ENCODE measurements around the gene INTS2.
"Not testable (repeated sequence)": the region's sequence is repeated elsewhere in the genome, so short reads cannot be mapped to it uniquely, and the experiment has no call there.

INTS2 gene

DNA sequence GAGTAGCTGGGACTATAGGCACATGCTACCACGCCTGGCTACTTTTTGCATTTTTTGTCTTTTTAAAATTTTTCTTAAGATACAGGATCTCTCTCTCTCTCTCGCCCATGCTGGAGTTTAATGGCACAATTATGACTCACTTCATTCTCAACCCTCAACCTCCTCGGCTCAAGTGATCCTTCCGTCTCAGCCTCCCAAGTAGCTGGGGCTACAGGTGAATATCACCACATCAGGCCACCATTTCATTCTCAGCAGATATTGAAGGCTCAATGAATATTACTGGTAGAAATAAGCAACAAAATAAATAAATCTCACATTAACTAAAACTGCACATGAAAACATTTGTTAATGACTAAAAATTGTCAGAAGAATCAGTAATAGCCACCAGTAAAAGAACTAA lies 106.1 kb downstream of the INTS2 start:
- DNase-seq: no peak

DNA sequence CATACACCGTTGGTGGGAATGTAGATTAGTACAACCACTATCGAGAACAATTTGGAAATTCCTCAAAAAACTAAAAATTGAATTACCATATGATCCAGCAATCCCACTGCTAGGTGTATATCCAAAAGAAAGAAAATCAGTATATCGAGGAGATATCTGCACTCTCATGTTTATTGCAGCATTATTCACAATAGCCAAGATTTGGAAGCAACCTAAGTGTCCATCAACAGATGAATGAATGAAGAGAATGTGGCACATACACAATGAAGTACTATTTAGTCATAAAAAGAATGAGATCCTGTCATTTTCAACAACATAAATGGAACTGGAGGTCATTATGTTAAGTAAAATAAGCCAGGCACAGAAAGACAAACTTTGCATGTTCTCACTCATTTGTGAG lies 108.5 kb downstream of the INTS2 start:
- not testable (repeated sequence) for DNase-seq

DNA sequence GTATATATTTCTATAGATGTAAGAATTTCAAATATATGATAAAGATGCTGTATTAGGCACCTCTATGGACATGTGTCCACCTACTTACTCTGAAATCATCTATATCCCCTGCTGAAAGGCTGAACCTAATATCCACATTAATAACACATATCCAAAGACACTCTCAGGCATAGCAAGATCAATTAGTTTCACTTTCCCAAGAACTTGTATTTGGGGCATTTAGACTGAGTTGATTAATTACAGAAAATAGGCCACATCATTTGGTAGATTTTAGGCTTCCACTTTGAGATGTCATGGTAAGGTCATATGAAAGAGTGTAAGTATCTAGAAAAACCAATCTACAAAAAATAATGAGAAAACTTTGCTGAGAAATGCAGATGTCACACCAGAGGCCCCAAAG lies 109.6 kb downstream of the INTS2 start:
- no peak for DNase-seq

DNA sequence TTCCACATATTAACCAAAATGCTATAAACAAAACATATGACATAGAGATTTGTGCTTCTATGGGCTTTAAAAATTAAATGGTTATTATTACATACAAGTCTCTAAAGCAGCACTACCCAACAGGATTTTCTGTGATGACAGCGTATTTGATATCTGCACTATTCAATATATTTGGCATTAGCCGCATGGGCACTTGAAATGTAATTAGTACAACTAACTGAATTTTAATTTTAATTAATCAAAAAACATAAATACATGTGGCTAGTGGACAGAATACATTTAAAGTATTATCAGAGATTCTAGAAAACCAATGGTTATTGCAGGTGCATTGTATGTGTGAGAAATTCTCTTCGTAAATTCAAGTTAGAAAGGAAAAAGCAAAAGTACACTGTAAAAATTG lies 110.3 kb downstream of the INTS2 start:
- DNase-seq: no peak

- DNase-seq: no peak
Measured at GRCh38 chr17:61816538-61816937, 111.2 kb downstream of the INTS2 start.

- no peak for DNase-seq
Measured at GRCh38 chr17:61815863-61816503, 111.8 kb downstream of the INTS2 start.

Measured in fibroblast of skin of back (primary cell).